ENCODE results near the gene RNF26.

- TF ChIP-seq ELF1 (IDR thresholded peaks at IDR 0.05): no peak
- no peak for TF ChIP-seq EP300 (IDR thresholded peaks at IDR 0.05; ENCODE audit: borderline replicate concordance in 1 of 2, low read depth in 1 of 2, low read length in 1 of 2)
- no peak for TF ChIP-seq USF1 (IDR thresholded peaks at IDR 0.05; ENCODE audit: borderline replicate concordance, low read depth)
- no peak for TF ChIP-seq RAD21 (IDR thresholded peaks at IDR 0.05; ENCODE audit: low read length)
- no peak for TF ChIP-seq NRF1 (IDR thresholded peaks at IDR 0.05; ENCODE audit: low read depth, low read length)
- TF ChIP-seq CTCF (IDR thresholded peaks at IDR 0.05): no peak
- TF ChIP-seq REST (IDR thresholded peaks at IDR 0.05; ENCODE audit: low read depth, low read length): no peak
- no peak for TF ChIP-seq POLR2AphosphoS5 (IDR thresholded peaks at IDR 0.05; ENCODE audit: low read depth, low read length)
- no peak for TF ChIP-seq CHD2 (IDR thresholded peaks at IDR 0.05; ENCODE audit: low read length, partially characterized antibody)
- no peak for TF ChIP-seq RFX5 (IDR thresholded peaks at IDR 0.05; ENCODE audit: low read length)
- no peak for TF ChIP-seq MAX (IDR thresholded peaks at IDR 0.05; ENCODE audit: low read depth)
- no peak for TF ChIP-seq SMC3 (IDR thresholded peaks at IDR 0.05; ENCODE audit: low read depth, low read length)
Observed at GRCh38 chr11:119320776-119321524, 13.4 kb upstream of the RNF26 start.
